GM21619 (cell line): ENCODE measurements around the gene TMEM95.

ENCODE experiments used
- ATAC-seq: cut with Tn5 transposase; IDR thresholded peaks from one replicate; pipeline ENCODE4 v1.9.1; 2021; ENCODE audit not compliant: unreplicated experiment

The TMEM95 gene

DNA sequence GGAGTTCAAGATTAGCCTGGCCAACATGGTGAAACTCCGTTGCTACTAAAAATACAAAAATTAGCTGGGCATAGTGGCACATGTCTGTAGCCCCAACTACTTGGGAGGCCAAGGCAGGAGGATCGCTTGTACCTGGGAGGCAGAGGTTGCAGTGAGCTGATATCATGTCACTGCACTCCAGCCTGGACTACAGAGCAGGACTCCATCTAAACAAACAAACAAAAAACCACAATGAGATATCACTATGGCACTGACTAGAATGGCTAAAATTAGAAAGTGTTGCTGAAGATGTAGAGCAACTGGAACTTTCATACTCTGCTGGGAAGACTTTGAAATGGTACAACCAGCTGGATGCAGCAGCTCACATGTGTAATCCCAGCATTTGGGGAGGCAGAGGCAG lies 19.4 kb downstream of the TMEM95 start:
- ATAC-seq: no peak

GRCh38 chr17:7379134-7379533 lies 24.2 kb downstream of the TMEM95 start:
- ATAC-seq: no peak

DNA sequence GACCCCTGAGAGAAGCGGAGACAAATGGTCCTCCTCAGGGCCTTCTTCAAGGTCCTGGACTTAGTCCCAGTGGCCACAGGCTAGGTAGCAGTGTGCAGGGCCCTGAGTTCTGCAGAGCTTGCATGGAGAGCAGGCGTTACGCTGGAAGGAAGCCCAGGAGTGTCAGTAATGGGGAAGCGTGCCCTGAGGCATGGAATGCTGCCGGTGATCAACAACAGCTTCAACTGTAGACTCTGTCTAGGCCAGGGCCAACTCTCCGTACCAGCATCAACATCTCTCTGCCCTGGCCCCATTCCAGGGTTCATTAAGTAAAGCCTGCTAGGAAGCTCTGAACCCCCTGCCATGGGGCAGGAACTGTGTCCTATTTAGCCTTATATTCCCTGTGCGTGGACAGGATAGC lies 25.4 kb downstream of the TMEM95 start:
- ATAC-seq: no peak

DNA sequence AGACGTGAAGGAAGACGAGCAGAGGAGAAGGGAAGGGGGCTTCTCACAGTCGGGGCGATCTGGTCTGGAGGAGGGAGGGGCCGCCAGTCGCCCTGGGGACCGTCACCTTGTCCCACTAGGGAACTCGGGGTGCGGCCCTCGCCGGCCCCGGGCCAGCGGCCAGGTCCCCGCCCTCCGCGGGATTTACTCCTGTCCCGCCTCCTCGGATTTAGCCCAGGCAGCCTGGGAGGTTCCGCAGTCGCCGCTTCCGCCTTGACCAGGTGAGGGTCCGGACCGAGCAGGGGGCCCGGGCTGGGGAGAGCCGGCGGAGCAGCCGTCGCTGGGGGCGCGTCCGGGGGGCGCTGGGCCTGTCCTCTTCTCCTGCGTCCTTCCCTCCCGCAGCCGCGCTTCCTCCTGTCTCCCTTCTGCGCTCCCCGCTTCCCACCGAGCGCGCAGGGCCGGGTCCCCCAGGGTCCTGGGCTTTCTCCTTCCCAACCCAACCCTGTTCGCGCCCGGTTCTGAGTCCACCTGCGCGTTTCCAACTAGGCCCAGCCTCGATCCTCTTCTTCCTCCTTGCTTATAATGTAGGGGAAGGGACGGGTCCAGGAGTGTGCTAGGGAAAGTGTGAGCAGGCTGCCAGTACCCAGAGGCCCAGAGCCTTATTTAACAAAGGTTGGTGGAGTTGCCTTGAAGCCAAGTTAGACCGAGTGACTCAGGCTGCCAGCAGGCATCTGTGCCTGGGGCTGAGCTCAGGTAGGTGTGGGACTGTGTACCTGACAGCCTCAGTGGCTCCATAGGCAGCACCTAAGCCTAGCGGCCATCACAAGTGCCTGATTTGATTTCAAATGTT lies 26.1 kb downstream of the TMEM95 start, which contains the start of gene TNK1:
TSS of gene TNK1 (plus strand) at position 235 of the 829 bp plus-strand sequence. CDS start 1,838 bp downstream, outside the sequence.
- ATAC-seq: no peak

DNA sequence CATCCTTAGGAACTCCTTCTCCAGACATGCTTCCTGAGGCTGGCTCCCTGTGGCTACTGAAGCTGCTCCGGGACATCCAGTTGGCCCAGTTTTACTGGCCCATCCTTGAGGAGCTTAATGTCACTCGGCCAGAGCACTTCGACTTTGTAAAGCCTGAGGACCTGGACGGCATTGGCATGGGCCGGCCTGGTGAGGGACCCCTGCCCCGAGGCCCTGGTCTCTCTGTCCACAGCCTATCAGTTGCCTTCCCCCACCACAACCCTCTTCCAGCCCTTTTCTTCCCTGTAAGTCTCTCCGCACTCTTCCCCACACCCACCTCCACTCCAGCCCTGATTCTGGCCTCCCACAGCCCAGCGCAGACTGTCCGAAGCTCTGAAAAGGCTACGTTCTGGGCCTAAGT lies 27.9 kb downstream of the TMEM95 start:
- ATAC-seq: no peak

- no peak for ATAC-seq
These were observed 28.4 kb downstream of the TMEM95 start for GRCh38 chr17:7383371-7383741.

DNA sequence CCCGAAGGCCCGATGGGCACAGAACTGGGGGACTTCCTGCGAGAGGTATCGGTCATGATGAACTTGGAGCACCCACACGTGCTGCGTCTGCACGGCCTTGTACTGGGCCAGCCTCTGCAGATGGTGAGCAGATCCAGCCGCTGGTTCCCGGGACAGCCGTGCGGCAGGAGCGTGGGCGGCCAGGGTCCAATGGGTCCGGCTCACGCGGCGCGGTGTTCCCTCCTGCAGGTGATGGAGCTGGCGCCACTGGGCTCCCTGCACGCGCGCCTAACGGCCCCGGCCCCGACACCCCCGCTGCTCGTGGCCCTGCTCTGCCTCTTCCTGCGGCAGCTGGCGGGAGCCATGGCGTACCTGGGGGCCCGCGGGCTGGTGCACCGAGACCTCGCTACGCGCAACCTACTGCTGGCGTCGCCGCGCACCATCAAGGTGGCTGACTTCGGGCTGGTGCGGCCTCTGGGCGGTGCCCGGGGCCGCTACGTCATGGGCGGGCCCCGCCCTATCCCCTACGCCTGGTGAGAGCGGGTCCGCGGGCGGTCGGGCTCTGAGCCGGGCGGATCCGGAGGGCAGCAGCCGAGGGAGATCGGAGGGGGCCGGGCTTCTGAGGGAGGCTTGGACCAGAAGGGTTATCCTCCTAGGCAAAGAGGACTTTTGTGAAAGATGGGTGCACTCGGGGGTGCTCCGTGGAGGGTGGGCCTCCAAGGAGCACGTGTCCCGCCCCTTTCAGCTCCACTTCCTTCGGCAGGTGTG lies 29.0 kb downstream of the TMEM95 start:
- ATAC-seq: no peak

- ATAC-seq: no peak
These were observed 29.6 kb downstream of the TMEM95 start for GRCh38 chr17:7384489-7385081.

GRCh38 chr17:7388856-7389255 lies 33.9 kb downstream of the TMEM95 start:
- no peak for ATAC-seq

- ATAC-seq: no peak
These were observed 35.3 kb downstream of the TMEM95 start for GRCh38 chr17:7389924-7390910.

DNA sequence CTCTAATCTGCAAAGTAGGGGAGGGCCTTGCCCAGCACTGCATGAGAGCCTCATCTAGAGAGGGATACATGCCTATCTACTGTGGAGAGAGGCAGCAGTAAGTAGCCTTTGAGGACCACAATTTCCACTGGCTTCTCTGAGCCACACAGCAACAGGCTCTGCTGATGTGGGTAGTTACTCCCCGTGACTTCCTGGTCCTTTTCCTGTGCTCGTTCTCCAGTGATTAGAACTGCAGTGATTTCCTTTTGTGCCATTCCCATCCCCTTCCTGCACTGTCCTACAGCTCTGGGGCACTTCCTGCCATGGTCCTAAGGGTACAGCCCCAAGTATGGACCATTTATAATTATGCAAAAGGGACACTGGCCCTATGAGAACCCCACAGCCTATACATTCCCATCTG lies 36.4 kb downstream of the TMEM95 start:
- no peak for ATAC-seq

- ATAC-seq: no peak
These were observed 38.0 kb downstream of the TMEM95 start for GRCh38 chr17:7392696-7393612.

DNA sequence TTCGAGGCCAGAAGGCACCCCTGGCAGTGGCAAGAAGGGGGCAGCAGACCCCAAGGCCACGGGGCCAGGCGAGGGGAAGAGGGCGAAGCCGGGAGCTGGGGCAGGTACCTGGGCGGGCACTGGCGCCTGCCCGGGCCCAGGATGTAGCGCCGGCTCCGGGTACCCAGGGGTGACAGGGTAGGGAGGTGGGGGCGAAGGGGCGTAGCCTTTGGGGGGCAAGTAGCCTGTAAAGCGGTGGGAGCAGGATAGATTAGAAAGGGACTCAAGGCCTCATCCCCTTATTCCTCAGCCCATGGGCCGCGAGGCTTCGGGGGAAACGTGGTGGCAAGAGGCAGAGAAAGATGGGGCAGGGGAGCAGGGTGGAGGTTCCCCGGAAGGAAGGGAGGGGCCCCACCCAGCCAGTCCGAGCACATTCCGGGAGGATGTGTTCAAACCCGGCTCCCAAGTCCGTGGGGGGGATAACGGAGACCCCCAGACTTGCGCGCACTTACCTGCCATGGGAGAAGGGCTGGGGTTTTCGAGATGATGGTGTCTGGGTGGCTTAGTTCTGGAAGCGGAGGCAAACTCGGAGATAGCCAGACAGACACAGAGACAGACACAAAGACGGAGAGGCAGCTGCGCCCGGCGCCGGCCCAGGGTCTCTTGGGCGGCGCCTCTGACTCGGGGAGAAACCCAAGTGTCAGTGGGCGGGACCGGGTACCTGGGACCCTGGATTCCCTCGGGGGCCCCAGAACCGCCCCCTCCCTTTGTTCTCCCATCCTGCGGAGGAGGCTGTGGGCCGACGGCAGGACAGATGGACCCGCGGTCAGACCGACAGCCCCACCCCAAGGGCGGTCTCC lies 38.9 kb downstream of the TMEM95 start:
- peak; percentile 35 for ATAC-seq

- ATAC-seq: peak; percentile 75
These were observed 39.7 kb downstream of the TMEM95 start, which contains the start of gene PLSCR3 for GRCh38 chr17:7394452-7395191. Gene PLSCR3, minus strand, starts transcription at chr17:7394525. Its CDS starts 415 bp downstream, at chr17:7394110.

GRCh38 chr17:7396147-7396546 lies 41.2 kb downstream of the TMEM95 start:
- ATAC-seq: no peak

- ATAC-seq: no peak
These were observed 43.7 kb downstream of the TMEM95 start for GRCh38 chr17:7398612-7399011.

- ATAC-seq: no peak
These were observed 48.2 kb downstream of the TMEM95 start for GRCh38 chr17:7403043-7403726.

DNA sequence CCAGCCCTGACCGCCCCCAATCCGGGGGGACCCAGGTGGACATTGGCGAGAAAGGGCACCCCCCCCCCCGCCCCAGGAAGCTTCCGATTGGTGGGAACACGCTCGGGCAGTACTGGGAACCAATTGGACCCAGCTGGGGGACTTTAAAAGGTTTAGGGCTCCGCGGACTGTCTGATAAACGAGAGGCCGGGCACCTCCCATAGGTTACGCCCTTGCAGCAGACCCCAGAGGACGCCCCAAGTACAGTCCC lies 48.7 kb downstream of the TMEM95 start:
- ATAC-seq: peak; percentile 13
